NB4 (cell line): Measurements from ENCODE around the gene NWD2.

Source experiments
- DNase-seq: peaks from one replicate; pipeline ENCODE4 v3.0.0; 2010; ENCODE audit warnings: low read depth
- H3K4me3 ChIP-seq: one replicate; pipeline ENCODE4 v1.5.1; 2011; ENCODE audit warnings: mild to moderate bottlenecking, low read depth, low read length, moderate library complexity
- CTCF ChIP-seq: IDR thresholded peaks from one replicate; pipeline ENCODE4 v1.5.1; 2012; ENCODE audit warnings: low read depth, low read length
- MAX ChIP-seq: IDR thresholded peaks from 2 replicates; pipeline ENCODE4 v1.6.1; 2011; ENCODE audit warnings: low read depth, low read length
- MYC ChIP-seq: IDR thresholded peaks from 2 replicates; pipeline ENCODE4 v1.6.1; 2011; ENCODE audit warnings: low read depth, low read length
- POLR2A ChIP-seq: IDR thresholded peaks from 2 replicates; pipeline ENCODE4 v1.6.1; 2011; ENCODE audit warnings: mild to moderate bottlenecking; ENCODE audit not compliant: insufficient read length; ENCODE audit errors: extremely low read depth

Gene NWD2

GRCh38 chr4:37442062-37442323, 197.4 kb downstream of the NWD2 start:
- no peak for DNase-seq
- H3K4me3 ChIP-seq = no peak overlapping the region
- TF ChIP-seq MAX (no peak), CTCF (no peak), POLR2A (no peak), MYC (no peak)

- no peak overlapping the region for H3K4me3 ChIP-seq
- no peak for TF ChIP-seq MAX
- no peak for TF ChIP-seq POLR2A
- TF ChIP-seq CTCF = no peak
- TF ChIP-seq MYC = no peak
- no peak for DNase-seq
Measured at GRCh38 chr4:37443137-37443536, 198.6 kb downstream of the NWD2 start.

- no peak for DNase-seq
- TF ChIP-seq CTCF (no peak), MYC (no peak), POLR2A (no peak), MAX (no peak)
- no peak overlapping the region for H3K4me3 ChIP-seq
Measured at GRCh38 chr4:37445023-37445422, 200.5 kb downstream of the NWD2 start.

- no peak for DNase-seq
- H3K4me3 ChIP-seq = no peak overlapping the region
- TF ChIP-seq CTCF = no peak
- TF ChIP-seq MAX = no peak
- TF ChIP-seq MYC = no peak
- TF ChIP-seq POLR2A = no peak
Measured at GRCh38 chr4:37446016-37446415, 201.5 kb downstream of the NWD2 start.

- H3K4me3 ChIP-seq = no peak overlapping the region
- TF ChIP-seq CTCF = no peak
- no peak for TF ChIP-seq POLR2A
- DNase-seq = no peak
Measured at GRCh38 chr4:37447886-37448285, 203.3 kb downstream of the NWD2 start.

- H3K4me3 ChIP-seq = no peak overlapping the region
- TF ChIP-seq POLR2A = no peak
- no peak for TF ChIP-seq MYC
- no peak for TF ChIP-seq MAX
- no peak for TF ChIP-seq CTCF
- no peak for DNase-seq
Measured at GRCh38 chr4:37450309-37450708, 205.8 kb downstream of the NWD2 start.
